ENCODE measurements around the gene MBD3L5. TPM values are rescaled to one million over a fixed set of nuclear protein-coding genes. Genes with fewer than 3 reads are reported as not detected.

MBD3L5 gene
- total and polyA plus RNA-seq, 2 donors (not counting 3 experiments of a cell fraction or from before 2014, with no cell fraction given): not detected

DNA sequence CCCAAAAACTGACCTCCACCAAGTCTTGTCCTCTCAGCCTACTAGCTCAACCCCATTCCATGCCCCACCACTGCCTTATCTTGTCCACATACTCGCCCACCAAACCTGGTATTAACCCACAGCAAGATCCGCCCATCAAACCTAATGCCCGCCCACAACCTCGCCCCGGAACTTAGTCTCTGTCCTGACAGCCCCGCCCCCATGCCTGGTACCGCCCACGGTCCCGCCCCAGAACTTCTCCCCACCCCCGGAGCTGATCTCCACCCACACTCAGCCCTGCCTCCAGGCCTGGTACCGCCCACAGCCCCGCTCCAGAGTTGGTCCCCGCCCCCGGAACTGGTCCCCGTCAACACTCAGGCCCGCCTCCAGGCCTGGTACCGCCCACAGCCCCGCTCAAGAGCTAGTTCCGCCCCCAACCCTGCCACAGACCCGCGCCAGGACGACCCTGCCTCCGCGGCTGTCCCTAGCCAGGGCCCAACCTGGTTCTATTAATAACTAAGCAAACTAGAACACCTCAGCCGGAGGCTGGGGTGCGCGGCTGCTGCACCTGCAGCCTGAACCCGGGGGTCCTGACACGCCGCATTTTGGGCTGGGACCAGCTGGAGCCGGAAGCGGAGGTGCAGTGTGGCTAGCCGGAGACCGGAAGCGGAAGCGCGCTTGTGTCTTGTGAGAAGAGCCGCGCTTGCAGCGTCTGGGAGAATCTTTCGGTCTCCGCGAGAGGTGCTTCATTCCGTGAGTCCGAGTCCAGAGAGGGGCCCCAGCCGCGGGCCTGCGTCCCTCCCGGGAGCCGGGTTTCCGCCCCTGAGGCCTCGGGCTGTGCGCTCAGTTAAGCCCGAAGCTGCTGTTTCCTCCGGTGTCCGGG is 38.9 kb downstream of the MBD3L5 start, which contains the start of gene ZNF557:
Gene ZNF557, plus strand, starts transcription at position 662 of the 862 bp plus-strand sequence. CDS start 5,372 bp downstream, outside the sequence.
- no TSS peak for BruUV-seq (replicated peaks)
- H3K4me2 ChIP-seq (ENCODE audit: insufficient read depth, low read length): peak within 1 kb of the TSS; percentile 86
- H2AFZ ChIP-seq (ENCODE audit: low read depth, low read length): peak within 1 kb of the TSS; percentile 98
- H3K27me3 ChIP-seq (ENCODE audit: control insufficient read depth in 2 of 2, insufficient read depth in 2 of 2, low read length in 2 of 2): no peaks in the 10 kb centered on the region
- TF ChIP-seq JUN (IDR thresholded peaks at IDR 0.05; ENCODE audit: borderline replicate concordance, insufficient read depth, insufficient read length, low read depth) (no peak), CTCF (IDR thresholded peaks at IDR 0.05; ENCODE audit: extremely low read depth in 1 of 2, insufficient read depth in 1 of 2, low read depth in 1 of 2, low read length in 2 of 2) (no peak), POLR2AphosphoS5 (IDR thresholded peaks at IDR 0.05; ENCODE audit: insufficient read depth, low read depth, low read length) (peak; percentile 87), POLR2A (IDR thresholded peaks at IDR 0.05; ENCODE audit: low read depth, low read length) (peak; percentile 63), GATA2 (IDR thresholded peaks at IDR 0.05; ENCODE audit: insufficient read depth, insufficient read length, low read depth, low read length) (no peak)
- peaks cover 8% of the 10 kb centered on the region in 2 experiments for H3K36me3 ChIP-seq (ENCODE audit: control insufficient read depth in 2 of 2, extremely low read depth in 1 of 2, insufficient read depth in 2 of 2, low read length in 2 of 2)
- peaks cover 9% of the 10 kb centered on the region for H3K79me2 ChIP-seq (ENCODE audit: control insufficient read depth, insufficient read depth, low read length)
- DNase-seq (ENCODE audit: low read depth, low spot score): peak; percentile 97
- H3K4me1 ChIP-seq (ENCODE audit: control insufficient read depth, extremely low read depth, insufficient read depth, low read length): peaks cover 7% of the 10 kb centered on the region
- H3K27ac ChIP-seq (ENCODE audit: insufficient read depth, low read depth, low read length): peak within 1 kb of the TSS; percentile 46
- H4K20me1 ChIP-seq (replicated peaks; ENCODE audit: control insufficient read depth, extremely low read depth, insufficient read depth, low read length): no peaks in the 10 kb centered on the region
- H3K9me3 ChIP-seq (replicated peaks; ENCODE audit: control insufficient read depth, insufficient read depth, low read length): no peaks in the 10 kb centered on the region
- dilution Hi-C loops (cut with MboI; ENCODE audit: extremely low pct_ligation_motif_present, low sequenced_read_pairs) (no loop called here), intact Hi-C loops (cut with micrococcal nuclease) (loop anchor here (1.0 kb wide), 1 partner anchor 30 kb away; no protein-coding TSS in a partner anchor)
- ChIA-PET CTCF (interaction anchor here (0.6 to 1.2 kb wide), 4 partner anchors 30 to 127 kb away, joined by 3 to 7 read pairs (median 6); no protein-coding TSS in a partner anchor), POLR2A (interaction anchor here (0.7 to 1.8 kb wide), 2 partner anchors 30 to 547 kb away, joined by 3 to 15 read pairs; no protein-coding TSS in a partner anchor)
- peak within 1 kb of the TSS; percentile 64 for H3K9ac ChIP-seq (replicated peaks; ENCODE audit: extremely low read depth, insufficient read depth, low read length)
- H3K9me1 ChIP-seq (replicated peaks; ENCODE audit: control insufficient read depth, extremely low read depth, insufficient read depth, low read length): no peaks in the 10 kb centered on the region
- peak within 1 kb of the TSS; percentile 72 to 94 (median 79) for H3K4me3 ChIP-seq (replicated peaks in 1 of 3; ENCODE audit: insufficient read depth in 1 of 3, low read depth in 1 of 3, low read length in 3 of 3)
- FAIRE-seq: peak; percentile 90

All from endothelial cell of umbilical vein (primary cell).